ENCODE results near the gene PANK3.

GRCh38 chr5:168613996-168614395 is 34.8 kb upstream of the PANK3 start:
- TF ChIP-seq CTCF (IDR thresholded peaks at IDR 0.05; ENCODE audit: insufficient read depth, low read length) (no peak), POLR2AphosphoS5 (IDR thresholded peaks at IDR 0.05; ENCODE audit: low read depth) (no peak), GABPA (IDR thresholded peaks at IDR 0.05; ENCODE audit: low read depth) (no peak), REST (IDR thresholded peaks at IDR 0.05; ENCODE audit: insufficient replicate concordance, low read depth) (no peak), SPI1 (IDR thresholded peaks at IDR 0.05; ENCODE audit: borderline replicate concordance, low read depth) (no peak)
